GM18505 (cell line): ENCODE data around the gene IL37.
"Not testable (repeated sequence)": the region's sequence is repeated elsewhere in the genome, so short reads cannot be mapped to it uniquely, and the experiment has no call there.

Experiments
- ATAC-seq: cut with Tn5 transposase; IDR thresholded peaks from one replicate; pipeline ENCODE4 v1.9.1; 2021; ENCODE audit not compliant: unreplicated experiment
- POLR2A ChIP-seq: IDR thresholded peaks from 4 replicates; pipeline ENCODE4 v1.6.1; 2011; ENCODE audit warnings: borderline replicate concordance; ENCODE audit not compliant: insufficient read depth, insufficient read length; ENCODE audit errors: extremely low read depth

The IL37 gene

GRCh38 chr2:112902816-112903215 lies 8.1 kb upstream of the IL37 start:
- no peak for ATAC-seq

DNA sequence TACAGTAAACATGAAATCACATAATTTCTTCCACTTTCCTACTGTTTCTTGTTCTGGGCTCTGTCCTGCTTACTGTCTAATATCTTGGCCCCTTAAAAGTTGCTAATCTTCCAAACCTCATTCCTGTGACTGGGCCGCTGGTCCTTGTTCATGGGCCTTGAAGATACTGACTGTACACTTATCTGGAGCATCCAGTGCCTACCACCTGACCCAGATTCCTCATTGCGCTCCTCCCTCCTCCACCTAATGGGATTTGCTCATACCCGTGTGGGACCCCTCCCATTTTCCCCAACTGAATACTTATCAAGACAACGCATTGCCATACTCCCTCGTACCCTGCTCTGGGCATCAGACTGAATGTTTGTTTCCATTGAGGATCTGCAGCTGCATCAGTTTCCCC lies 6.1 kb upstream of the IL37 start:
- no peak for TF ChIP-seq POLR2A

More at GRCh38 chr2:112902816-112903215, 8.1 kb upstream of the IL37 start:
- no peak for TF ChIP-seq POLR2A

DNA sequence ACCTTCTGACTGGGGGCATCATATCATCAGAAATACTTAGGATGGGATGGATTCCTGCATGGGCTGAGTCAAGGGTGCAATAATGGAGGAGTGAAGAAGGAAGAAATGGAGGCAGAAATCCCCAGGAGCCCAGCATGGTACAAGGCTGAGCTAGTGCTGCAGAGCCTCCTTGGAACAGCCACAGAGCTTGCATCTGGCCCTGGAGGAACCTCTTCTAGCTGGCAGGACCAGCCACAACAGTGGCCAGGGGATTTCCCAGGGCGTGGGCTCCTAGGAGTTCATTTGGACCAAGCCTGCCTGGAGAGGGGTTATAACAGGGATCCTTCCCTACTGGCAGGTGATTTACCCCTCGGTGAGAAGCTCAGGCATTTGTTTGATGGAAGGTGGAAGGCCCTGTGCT lies 4.7 kb upstream of the IL37 start:
- no peak for TF ChIP-seq POLR2A
- ATAC-seq = no peak

More for the DNA sequence above, 6.1 kb upstream of the IL37 start:
- no peak for ATAC-seq

DNA sequence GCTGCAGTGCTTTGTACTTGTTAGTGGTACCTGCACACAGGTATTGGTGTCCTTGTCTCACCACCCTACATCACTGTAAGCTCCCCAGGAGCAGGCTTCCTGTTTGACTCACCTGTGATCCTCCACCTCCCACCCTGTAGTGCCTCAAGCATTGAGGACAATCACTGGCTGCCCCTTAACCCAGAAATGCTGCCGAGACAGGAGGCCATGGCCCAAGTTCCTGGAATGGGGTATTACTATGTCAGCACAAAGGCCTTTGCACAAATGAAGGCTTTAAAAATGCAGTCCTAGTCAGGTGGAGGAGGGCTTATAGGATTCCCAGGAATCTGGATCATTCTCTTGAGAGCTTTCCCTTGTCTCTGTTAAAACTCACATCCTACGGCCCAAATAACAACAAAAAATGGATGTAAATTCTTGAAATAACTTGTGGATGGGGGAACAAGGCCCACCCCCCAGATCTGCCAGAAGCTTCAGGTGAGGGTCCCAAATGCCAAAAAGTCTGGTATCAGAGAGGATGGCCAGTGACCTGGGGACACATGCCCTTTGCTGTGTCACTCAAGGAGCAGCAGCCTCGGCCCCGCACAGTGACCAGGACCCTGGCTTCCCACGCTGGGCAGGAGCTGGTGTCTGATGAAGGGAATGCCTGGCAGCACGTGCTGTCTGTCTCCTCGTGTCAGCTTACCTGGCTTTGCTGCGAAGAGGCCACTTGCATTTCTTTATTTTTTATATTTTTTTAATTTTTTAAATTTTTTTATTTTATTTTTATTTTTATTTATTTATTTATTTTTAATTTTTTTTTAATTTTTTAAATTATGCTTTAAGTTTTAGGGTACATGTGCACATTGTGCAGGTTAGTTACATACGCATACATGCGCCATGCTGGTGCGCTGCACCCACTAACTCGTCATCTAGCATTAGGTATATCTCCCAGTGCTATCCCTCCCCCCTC lies 3.7 kb upstream of the IL37 start:
- ATAC-seq = no peak
- TF ChIP-seq POLR2A = no peak

GRCh38 chr2:112908559-112908958 lies 2.4 kb upstream of the IL37 start:
- not testable (repeated sequence) for ATAC-seq

DNA sequence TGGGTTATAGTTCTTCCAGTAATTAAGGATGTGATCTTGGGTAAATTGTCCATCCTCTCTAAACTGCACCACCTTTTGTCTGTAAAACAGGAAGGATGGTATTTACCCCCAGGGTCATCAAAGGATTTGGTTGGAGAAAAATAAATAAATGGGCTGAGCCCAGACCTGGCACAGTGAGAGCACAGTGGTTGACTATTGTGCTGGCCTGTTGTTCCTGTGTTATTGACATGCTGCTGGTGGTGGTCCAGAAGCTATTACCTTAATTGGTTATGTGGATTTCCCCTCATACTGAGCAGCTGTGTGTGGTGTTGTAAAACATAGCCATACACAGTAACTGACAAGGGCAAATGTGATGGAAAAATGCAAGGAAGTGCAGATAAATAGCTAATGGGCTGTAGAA lies 746 bp upstream of the IL37 start:
- no peak for TF ChIP-seq POLR2A
- no peak for ATAC-seq

GRCh38 chr2:112912403-112912802 lies 1.4 kb downstream of the IL37 start:
- TF ChIP-seq POLR2A = no peak
- no peak for ATAC-seq

DNA sequence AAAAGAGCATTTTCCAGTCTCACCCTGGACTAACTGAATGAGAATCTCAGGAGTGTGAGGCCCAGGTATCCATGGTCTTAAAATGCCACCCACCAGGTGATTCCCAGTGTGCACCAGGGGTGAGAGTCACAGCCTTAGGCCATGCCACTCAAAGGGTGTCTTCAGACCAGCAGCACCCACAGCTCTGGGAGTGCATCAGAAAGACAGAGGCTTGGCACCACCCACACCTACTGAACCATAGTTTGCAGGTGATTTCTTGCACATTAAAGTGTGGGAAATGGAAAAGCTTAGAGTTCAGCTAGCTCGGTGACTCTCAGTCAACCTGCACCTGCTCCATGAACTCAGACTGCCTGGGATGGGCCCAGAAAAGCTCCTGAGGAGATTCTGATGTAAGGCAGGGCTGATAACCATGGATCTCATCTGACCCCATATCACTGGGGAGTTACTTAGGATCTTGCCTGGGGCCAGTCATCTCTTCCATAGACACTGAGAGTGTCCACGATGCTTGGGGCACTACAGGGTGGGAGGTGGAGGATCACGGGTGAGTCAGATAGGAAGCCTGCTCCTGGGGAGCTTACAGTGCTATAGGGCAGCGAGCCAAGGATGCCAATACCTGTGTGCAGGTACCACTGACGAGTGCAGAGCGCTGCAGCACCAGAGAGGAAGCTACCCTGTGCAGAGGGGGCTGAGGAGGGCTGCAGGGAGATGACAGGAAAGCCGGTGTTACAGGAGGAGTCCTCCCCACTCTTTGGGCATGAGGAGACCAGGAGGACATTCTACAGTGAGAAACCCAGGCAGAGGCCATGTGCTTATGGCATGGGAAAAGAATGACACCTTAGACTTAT lies 4.6 kb downstream of the IL37 start:
- TF ChIP-seq POLR2A = no peak
- no peak for ATAC-seq

DNA sequence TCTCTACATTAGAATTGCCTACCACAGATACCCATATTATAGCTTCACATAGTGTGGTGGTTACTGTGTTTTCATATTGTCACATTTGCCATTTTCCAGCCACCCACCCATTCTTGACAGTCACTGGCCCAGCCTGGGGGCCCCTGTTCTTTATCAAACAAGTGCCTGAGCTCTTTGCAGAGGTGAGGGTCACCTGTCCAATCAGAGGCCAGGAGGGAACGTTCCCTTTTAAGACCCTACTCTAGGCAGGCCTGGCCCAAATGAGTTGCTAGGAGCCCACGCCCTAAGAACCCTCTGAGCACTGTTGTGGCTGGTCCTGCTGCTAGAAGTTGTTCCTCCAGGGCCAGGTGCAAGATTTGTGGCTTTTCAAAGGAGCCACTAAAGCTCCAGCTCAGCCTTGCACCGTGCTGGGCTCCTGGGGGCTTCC lies 5.2 kb downstream of the IL37 start:
- TF ChIP-seq POLR2A = no peak
- no peak for ATAC-seq

- ATAC-seq = no peak
Measured at GRCh38 chr2:112916625-112917247, 5.8 kb downstream of the IL37 start.

DNA sequence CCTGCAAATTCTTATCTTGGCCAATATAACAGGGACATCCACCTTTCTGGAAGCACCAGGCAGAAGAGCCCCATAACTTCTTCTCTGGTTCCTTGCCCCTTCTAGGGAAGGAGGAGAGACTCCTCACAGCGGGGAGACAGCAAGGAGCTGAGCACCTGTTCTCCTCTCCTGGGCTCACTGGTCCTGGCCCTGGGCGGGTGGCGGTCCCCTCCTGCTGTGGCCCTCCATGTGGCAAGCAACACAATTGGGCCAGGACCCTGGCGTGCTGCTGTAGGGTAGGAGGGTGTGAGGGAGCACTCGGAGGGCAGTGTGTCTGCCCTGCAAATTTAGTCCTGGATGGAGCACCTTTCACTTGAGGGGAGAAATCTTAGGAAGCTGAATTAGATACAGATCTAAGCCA lies 6.9 kb downstream of the IL37 start:
- TF ChIP-seq POLR2A = no peak
- ATAC-seq = no peak

More at GRCh38 chr2:112916625-112917247, 5.8 kb downstream of the IL37 start:
- no peak for TF ChIP-seq POLR2A

GRCh38 chr2:112918256-112918655 lies 7.3 kb downstream of the IL37 start:
- ATAC-seq = no peak
- TF ChIP-seq POLR2A = no peak

DNA sequence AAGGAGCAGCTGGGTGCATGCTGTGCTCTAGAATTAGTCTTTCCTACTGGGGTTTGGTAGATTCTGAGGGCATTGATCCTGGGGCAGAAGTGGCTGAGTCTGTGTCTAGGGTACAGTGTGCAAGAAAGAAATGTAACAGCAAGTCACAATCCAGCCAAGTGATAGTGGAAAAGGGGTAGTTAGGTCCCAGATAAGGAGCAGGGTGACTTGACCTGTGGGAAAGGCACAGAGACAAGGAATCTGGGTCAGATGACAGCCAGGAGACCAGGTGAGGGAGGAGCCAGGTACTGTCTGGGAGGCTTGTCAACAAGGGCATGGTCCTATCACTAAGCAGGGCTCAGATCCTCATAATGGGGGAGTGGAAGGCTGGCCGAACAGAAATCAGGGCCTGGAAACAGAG lies 8.1 kb downstream of the IL37 start:
- no peak for ATAC-seq
- no peak for TF ChIP-seq POLR2A
